Thymus (tissue), 11 donors: ENCODE measurements around the gene RRP1. TPM values are rescaled to one million over a fixed set of nuclear protein-coding genes. Genes with fewer than 3 reads are reported as not detected.
"Not testable (repeated sequence)": the region's sequence is repeated elsewhere in the genome, so short reads cannot be mapped to it uniquely, and the experiment has no call there.

ENCODE experiments used
- DNase-seq, 9 donors: peaks; one replicate each; pipeline ENCODE4 v3.0.0-alpha.2; 2013; ENCODE audit warnings: low spot score in 9 of 9, low read depth in 6 of 9, missing footprints in 1 of 9
- H3K27ac ChIP-seq, 2 donors: one replicate each; pipeline ENCODE4 v1.5.1; 2013; ENCODE audit warnings: control low read depth in 1 of 2, low read depth in 1 of 2, low read length in 1 of 2, mild to moderate bottlenecking in 1 of 2, moderate library complexity in 1 of 2
- H3K27me3 ChIP-seq, 2 donors: one replicate each; pipeline ENCODE4 v1.5.1; 2013; ENCODE audit warnings: low read length in 1 of 2; ENCODE audit not compliant: control insufficient read depth in 2 of 2, insufficient read depth in 1 of 2
- H3K36me3 ChIP-seq, 2 donors: one replicate each; pipeline ENCODE4 v1.5.1; 2013; ENCODE audit warnings: low read length in 1 of 2, mild to moderate bottlenecking in 1 of 2, moderate library complexity in 1 of 2; ENCODE audit not compliant: control insufficient read depth in 2 of 2, insufficient read depth in 2 of 2
- H3K4me1 ChIP-seq, 2 donors: one replicate each; pipeline ENCODE4 v1.5.1; 2013; ENCODE audit warnings: low read length in 2 of 2; ENCODE audit not compliant: control insufficient read depth in 2 of 2, insufficient read depth in 2 of 2
- H3K4me3 ChIP-seq, 2 donors: one replicate each; pipeline ENCODE4 v1.5.1; 2013; ENCODE audit warnings: low read length in 2 of 2, control low read depth in 1 of 2, mild to moderate bottlenecking in 1 of 2
- H3K9me3 ChIP-seq, 2 donors: one replicate each; pipeline ENCODE4 v1.5.1; 2013; ENCODE audit warnings: low read length in 1 of 2, mild to moderate bottlenecking in 1 of 2; ENCODE audit not compliant: control insufficient read depth in 2 of 2, insufficient read depth in 1 of 2
- WGBS: extraction: QIAGEN DNeasy Blood & Tissue Kit; methylation state at CpG from one replicate; pipeline ENCODE4 v1.1.7; 2013; 5-methylcytosine and 5-hydroxymethylcytosine counted together
- polyA plus RNA-seq: library from polyadenylated mRNA; stranded (reverse); fragments of 200-250 nt; gene quantifications from one replicate; pipeline ENCODE4 v1.2.3, GENCODE V29; 2013
- total RNA-seq: library from RNA; stranded (reverse); fragments of 120-200 nt; gene quantifications from one replicate; pipeline ENCODE4 v1.2.4, GENCODE V29; 2013
- donor health status: healthy.

The RRP1 gene
- total and polyA plus RNA-seq, 2 donors: 11.1 to 16.3 TPM

DNA sequence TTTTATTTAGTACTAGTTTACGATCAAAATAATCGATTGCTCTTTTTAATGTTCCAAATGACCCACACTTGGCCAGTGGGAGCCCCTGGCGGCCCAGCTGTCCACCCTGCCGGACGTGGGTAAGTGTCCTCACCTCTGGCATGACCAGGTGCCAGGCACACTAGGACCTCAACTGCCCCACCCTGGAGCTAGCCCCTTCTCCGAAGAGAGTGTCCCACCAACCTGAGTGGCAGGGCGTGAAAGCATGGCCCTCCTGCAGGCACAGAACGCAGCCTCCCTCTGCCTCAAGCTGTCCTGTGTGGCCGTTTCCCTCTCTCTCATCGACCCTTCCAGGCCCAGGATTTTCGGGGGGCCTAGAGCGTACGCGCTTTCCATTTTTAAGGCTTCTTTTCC lies 42.8 kb downstream of the RRP1 start:
- 97% methylated on average over 14 of the region's 14 CpGs for WGBS
- no peak for DNase-seq
- Histone ChIP-seq H3K36me3 (no peaks in the 10 kb centered on the region), H3K27ac (no peak overlapping the region), H3K4me1 (peaks cover 0 to 4% of the 10 kb centered on the region in 2 donors), H3K4me3 (no peak overlapping the region), H3K9me3 (peaks cover 1 to 5% of the 10 kb centered on the region in 2 donors), H3K27me3 (peaks cover 2 to 37% of the 10 kb centered on the region in 2 donors)

DNA sequence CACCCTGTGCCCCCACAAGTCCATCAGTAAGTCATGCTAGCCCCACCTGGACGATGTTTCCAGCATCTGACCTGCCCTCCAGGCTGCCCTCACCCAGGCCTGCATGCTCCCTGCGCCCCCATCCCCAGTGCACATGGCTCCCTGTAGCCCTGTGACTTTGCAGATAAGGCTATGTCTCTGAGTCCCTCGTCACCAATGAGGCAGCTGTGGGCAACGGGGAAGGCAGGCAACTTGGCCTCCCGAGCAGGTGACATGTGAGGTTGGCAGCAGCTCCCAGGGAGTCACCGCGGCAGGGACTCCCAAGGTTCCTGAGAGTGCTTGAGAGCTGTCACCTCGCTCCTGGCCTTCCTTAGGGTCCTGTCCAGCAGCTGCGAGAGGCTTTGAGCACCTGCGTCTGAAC lies 43.3 kb downstream of the RRP1 start:
- 93% methylated on average over 10 of the region's 10 CpGs for WGBS
- H3K4me3 ChIP-seq: no peak overlapping the region
- DNase-seq: no peak
- H3K9me3 ChIP-seq: peaks cover 1 to 5% of the 10 kb centered on the region in 2 donors
- H3K4me1 ChIP-seq: peaks cover 0 to 4% of the 10 kb centered on the region in 2 donors
- H3K27ac ChIP-seq: no peak overlapping the region
- no peaks in the 10 kb centered on the region for H3K36me3 ChIP-seq
- peaks cover 2 to 37% of the 10 kb centered on the region in 2 donors for H3K27me3 ChIP-seq

DNA sequence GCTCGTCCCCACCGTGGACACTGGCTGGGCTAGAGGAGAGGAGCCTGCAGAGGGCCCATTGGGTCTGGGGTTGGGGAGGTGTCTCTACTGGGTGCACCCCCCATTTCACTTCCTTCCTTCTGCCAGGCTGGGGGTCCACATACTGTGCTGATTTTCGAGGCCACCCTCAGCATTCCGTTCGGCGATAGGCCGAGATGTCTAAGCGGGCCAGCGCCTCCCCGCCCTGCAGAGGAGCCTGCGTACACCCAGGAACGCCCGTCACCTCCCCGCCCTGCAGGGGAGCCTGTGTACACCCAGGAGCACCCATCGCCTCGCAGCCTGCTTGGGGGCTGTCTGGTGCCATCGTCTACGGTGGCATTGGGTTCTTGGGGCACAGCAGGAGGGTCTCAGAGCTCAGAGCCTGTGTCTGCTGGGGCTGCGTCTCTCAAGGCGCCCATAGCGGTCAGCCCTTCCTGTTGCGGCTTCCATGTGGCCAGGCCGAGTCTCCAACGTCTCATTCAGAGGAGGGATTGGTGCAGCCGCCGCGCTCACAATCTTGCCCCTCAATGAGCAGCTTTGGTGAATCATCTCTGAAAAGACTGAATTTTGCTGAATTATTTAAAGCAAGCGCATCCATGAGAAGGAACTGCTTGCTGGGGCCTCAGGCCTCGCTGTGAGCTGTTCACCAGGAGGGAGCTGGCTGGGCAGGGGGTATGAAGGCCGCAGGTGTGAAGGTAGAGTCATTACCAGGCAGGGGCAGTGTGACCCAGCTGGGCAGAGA lies 44.9 kb downstream of the RRP1 start:
- WGBS: 67% methylated on average over 30 of the region's 30 CpGs

DNA sequence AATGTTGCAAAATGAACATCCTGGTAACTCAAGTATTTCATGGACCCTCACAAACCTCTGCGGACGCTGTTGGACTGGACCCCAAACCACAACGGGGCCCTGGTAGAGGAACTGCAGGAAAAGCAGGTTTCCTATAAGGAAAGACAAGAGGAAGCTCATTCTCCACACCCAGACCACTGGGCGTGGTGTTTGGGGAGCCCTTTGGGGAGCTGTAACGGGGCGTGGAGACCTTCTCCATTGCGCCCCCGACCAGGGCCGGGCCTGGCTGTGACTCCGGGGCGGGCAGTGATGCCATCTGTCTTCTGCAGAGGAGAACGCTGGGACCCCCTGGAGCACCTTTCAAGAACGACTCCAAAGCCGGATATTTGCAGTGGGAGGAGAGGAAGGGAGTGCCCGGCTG lies 45.7 kb downstream of the RRP1 start:
- DNase-seq: no peak
- Histone ChIP-seq H3K27me3 (peaks cover 2 to 30% of the 10 kb centered on the region in 2 donors), H3K4me3 (no peak overlapping the region), H3K4me1 (no peaks in the 10 kb centered on the region), H3K36me3 (no peaks in the 10 kb centered on the region), H3K27ac (no peak overlapping the region), H3K9me3 (peaks cover 1 to 5% of the 10 kb centered on the region in 2 donors)
- 6% methylated on average over 15 of the region's 15 CpGs for WGBS

More for the DNA sequence above, 44.9 kb downstream of the RRP1 start:
- peaks cover 1 to 5% of the 10 kb centered on the region in 2 donors for H3K9me3 ChIP-seq
- no peak for DNase-seq
- no peak overlapping the region for H3K27ac ChIP-seq
- H3K4me1 ChIP-seq: no peaks in the 10 kb centered on the region
- no peaks in the 10 kb centered on the region for H3K36me3 ChIP-seq
- H3K4me3 ChIP-seq: no peak overlapping the region
- peaks cover 2 to 35% of the 10 kb centered on the region in 2 donors for H3K27me3 ChIP-seq

DNA sequence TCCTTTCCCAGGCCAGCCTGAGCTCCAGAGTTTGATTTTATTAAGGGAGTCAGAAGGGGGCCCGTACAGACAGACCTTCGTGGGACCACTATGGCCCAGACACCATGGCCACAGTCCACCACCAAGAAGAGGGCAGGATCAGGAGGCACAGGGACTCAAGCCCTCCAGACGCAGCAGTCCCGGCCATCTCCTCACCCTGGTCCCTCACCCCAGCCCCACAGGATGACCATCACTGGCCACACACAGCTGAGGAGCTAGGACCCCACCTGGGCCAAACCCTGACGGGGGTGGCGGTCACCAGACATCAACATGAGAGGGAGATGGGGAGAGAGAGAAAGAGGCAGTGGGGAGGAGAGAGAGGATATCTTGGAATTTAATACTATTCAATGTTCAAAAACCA lies 46.5 kb downstream of the RRP1 start:
- peaks cover 1 to 5% of the 10 kb centered on the region in 2 donors for H3K9me3 ChIP-seq
- H3K36me3 ChIP-seq: no peaks in the 10 kb centered on the region
- peaks cover 2 to 30% of the 10 kb centered on the region in 2 donors for H3K27me3 ChIP-seq
- DNase-seq: no peak
- H3K4me1 ChIP-seq: no peaks in the 10 kb centered on the region
- no peak overlapping the region for H3K27ac ChIP-seq
- H3K4me3 ChIP-seq: no peak overlapping the region
- WGBS: 97% methylated on average over 6 of the region's 6 CpGs

DNA sequence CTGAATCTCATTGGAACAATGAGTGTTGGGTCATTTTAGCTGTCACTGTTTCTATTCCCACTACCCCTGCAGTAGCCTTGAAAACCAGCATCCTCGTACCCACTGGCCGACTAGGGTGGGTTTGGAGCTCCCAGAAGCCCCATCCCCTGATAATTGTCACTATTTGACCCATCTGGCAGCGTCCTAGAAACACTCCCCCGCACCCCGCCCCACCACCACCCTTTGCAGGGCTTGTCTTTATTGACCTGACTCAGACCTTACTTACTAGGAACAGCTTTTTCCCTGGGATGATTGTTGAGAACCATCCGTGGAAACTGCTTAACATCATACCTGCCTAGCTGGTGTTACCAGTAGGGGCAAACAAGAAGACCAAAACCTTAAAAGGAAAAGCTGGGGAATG lies 47.2 kb downstream of the RRP1 start:
- Histone ChIP-seq H3K4me1 (no peaks in the 10 kb centered on the region), H3K36me3 (no peaks in the 10 kb centered on the region), H3K9me3 (peaks cover 1 to 5% of the 10 kb centered on the region in 2 donors), H3K4me3 (no peak overlapping the region), H3K27ac (no peak overlapping the region), H3K27me3 (peaks cover 2 to 25% of the 10 kb centered on the region in 2 donors)
- 96% methylated on average over 6 of the region's 6 CpGs for WGBS
- no peak for DNase-seq

DNA sequence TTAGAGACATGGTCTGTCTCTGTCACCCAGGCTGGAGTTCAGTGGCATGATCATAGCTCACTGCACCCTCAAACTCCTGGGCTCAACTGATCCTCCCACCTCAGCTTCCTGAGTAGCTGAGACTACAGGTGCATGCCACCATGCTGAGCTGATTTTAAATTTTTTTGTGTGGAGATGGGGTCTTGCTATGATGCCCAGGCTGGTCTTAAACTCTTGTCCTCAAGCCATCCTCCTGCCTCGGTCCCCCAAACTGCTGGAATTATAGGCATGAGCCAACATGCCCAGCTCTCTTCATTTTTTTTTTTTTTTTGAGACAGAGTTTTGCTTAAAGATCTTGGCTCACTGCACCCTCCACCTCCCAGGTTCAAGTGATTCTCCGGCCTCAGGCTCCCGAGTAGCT lies 50.9 kb downstream of the RRP1 start:
- no peak overlapping the region for H3K27ac ChIP-seq
- peaks cover 2 to 10% of the 10 kb centered on the region in 2 donors for H3K27me3 ChIP-seq
- H3K4me3 ChIP-seq: no peak overlapping the region
- H3K9me3 ChIP-seq: peaks cover 0 to 1% of the 10 kb centered on the region in 2 donors
- DNase-seq: no peak
- H3K4me1 ChIP-seq: no peaks in the 10 kb centered on the region
- H3K36me3 ChIP-seq: no peaks in the 10 kb centered on the region
- 99% methylated on average over 3 of the region's 3 CpGs for WGBS

DNA sequence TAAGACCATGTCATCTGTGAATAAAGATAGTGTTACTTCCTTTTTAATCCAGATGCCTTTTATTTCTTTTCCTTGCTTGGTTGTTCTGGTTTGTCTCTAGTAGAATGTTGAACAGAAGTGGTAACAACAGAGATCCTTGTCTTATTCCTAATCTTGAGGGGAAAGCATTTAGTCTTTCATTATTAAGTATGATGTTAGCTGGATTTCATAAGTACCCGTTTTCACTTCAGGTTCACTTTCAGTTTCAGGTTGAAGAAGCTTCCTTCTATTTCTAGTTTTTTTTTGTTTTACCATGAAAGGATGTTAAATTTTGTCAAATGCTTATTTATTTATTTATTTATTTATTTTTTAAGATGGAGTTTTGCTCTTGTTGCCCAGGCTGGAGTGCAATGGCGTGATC lies 53.4 kb downstream of the RRP1 start:
- no peaks in the 10 kb centered on the region for H3K36me3 ChIP-seq

DNA sequence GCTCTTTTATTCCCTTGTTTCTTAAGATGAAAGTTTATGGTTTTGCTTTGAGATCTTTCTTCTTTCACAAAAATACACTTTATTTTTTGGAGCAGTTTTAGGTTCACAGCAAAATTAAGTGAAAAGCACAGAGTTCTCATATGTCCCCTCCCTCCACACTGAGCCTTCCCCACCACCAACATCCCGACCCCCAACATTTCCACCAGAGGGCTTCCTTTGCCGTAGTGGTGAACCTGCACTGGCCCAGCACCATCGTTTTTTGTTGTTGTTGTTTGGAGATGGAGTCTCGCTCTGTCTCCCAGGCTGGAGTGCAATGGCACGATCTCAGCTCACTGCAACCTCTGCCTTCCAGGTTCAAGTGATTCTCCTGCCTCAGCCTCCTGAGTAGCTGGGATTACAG lies 55.5 kb downstream of the RRP1 start:
- not testable (repeated sequence) for H3K27ac ChIP-seq, DNase-seq, H3K27me3 ChIP-seq, H3K4me3 ChIP-seq, H3K36me3 ChIP-seq, H3K9me3 ChIP-seq, H3K4me1 ChIP-seq
- 95% methylated on average over 5 of the region's 5 CpGs for WGBS

More for the DNA sequence above, 53.4 kb downstream of the RRP1 start:
- Histone ChIP-seq H3K27ac (no peak overlapping the region), H3K4me1 (no peaks in the 10 kb centered on the region), H3K4me3 (no peak overlapping the region), H3K27me3 (no peaks in the 10 kb centered on the region), H3K9me3 (peaks cover 0 to 4% of the 10 kb centered on the region in 2 donors)
- WGBS: 70% methylated on average over 2 of the region's 2 CpGs
- peak in 1 of 9 donors; percentile 42 for DNase-seq
